ENCODE measurements around the gene ZNF423.
"Not testable (repeated sequence)": the region's sequence is repeated elsewhere in the genome, so short reads cannot be mapped to it uniquely, and the experiment has no call there.

The ZNF423 gene

GRCh38 chr16:49566432-49566831, 289.5 kb downstream of the ZNF423 start:
- DNase-seq (ENCODE audit: extremely low read depth in 1 of 2, low read depth in 1 of 2) = no peak

- no peak for DNase-seq (ENCODE audit: extremely low read depth in 1 of 2, low read depth in 1 of 2)
Observed at GRCh38 chr16:49564496-49565229, 291.2 kb downstream of the ZNF423 start.

GRCh38 chr16:49563666-49564065, 292.2 kb downstream of the ZNF423 start:
- DNase-seq (ENCODE audit: extremely low read depth in 1 of 2, low read depth in 1 of 2) = no peak

GRCh38 chr16:49562894-49563293, 293.0 kb downstream of the ZNF423 start:
- DNase-seq (ENCODE audit: extremely low read depth in 1 of 2, low read depth in 1 of 2) = not testable (repeated sequence)

GRCh38 chr16:49562228-49562627, 293.7 kb downstream of the ZNF423 start:
- DNase-seq (ENCODE audit: extremely low read depth in 1 of 2, low read depth in 1 of 2) = no peak

- DNase-seq (ENCODE audit: extremely low read depth in 1 of 2, low read depth in 1 of 2) = no peak
Observed at GRCh38 chr16:49560004-49560830, 295.7 kb downstream of the ZNF423 start.

GRCh38 chr16:49559242-49559641, 296.7 kb downstream of the ZNF423 start:
- no peak for DNase-seq (ENCODE audit: extremely low read depth in 1 of 2, low read depth in 1 of 2)

GRCh38 chr16:49558451-49558850, 297.5 kb downstream of the ZNF423 start:
- DNase-seq (ENCODE audit: extremely low read depth in 1 of 2, low read depth in 1 of 2) = no peak

- DNase-seq (ENCODE audit: extremely low read depth in 1 of 2, low read depth in 1 of 2) = no peak
Observed at GRCh38 chr16:49556606-49557446, 299.1 kb downstream of the ZNF423 start.

GRCh38 chr16:49556249-49556605, 299.7 kb downstream of the ZNF423 start:
- no peak for DNase-seq (ENCODE audit: extremely low read depth in 1 of 2, low read depth in 1 of 2)

- DNase-seq (ENCODE audit: extremely low read depth in 1 of 2, low read depth in 1 of 2) = no peak
Observed at GRCh38 chr16:49554681-49555080, 301.2 kb downstream of the ZNF423 start.

- no peak for DNase-seq (ENCODE audit: extremely low read depth in 1 of 2, low read depth in 1 of 2)
Observed at GRCh38 chr16:49552313-49552928, 303.5 kb downstream of the ZNF423 start.

- no peak for DNase-seq (ENCODE audit: extremely low read depth in 1 of 2, low read depth in 1 of 2)
Observed at GRCh38 chr16:49550666-49551065, 305.2 kb downstream of the ZNF423 start.

GRCh38 chr16:49550140-49550539, 305.8 kb downstream of the ZNF423 start:
- no peak for DNase-seq (ENCODE audit: extremely low read depth in 1 of 2, low read depth in 1 of 2)

- no peak for DNase-seq (ENCODE audit: extremely low read depth in 1 of 2, low read depth in 1 of 2)
Observed at GRCh38 chr16:49548325-49548970, 307.5 kb downstream of the ZNF423 start.

- no peak for DNase-seq (ENCODE audit: extremely low read depth in 1 of 2, low read depth in 1 of 2)
Observed at GRCh38 chr16:49547448-49547847, 308.5 kb downstream of the ZNF423 start.

- DNase-seq (ENCODE audit: extremely low read depth in 1 of 2, low read depth in 1 of 2) = no peak
Observed at GRCh38 chr16:49546735-49547134, 309.2 kb downstream of the ZNF423 start.

- DNase-seq (ENCODE audit: extremely low read depth in 1 of 2, low read depth in 1 of 2) = no peak
Observed at GRCh38 chr16:49545741-49546448, 310.0 kb downstream of the ZNF423 start.

GRCh38 chr16:49545243-49545642, 310.7 kb downstream of the ZNF423 start:
- DNase-seq (ENCODE audit: extremely low read depth in 1 of 2, low read depth in 1 of 2) = no peak

- no peak for DNase-seq (ENCODE audit: extremely low read depth in 1 of 2, low read depth in 1 of 2)
Observed at GRCh38 chr16:49544828-49545227, 311.1 kb downstream of the ZNF423 start.

All from activated CD8-positive, alpha-beta memory T cell treated with anti-CD3 and anti-CD28 coated beads for 1 hour (primary cell).